Superior temporal gyrus (tissue), 1 donor: Measurements from ENCODE around the gene DDX53.

ENCODE experiments used
- DNase-seq: peaks from one replicate; pipeline ENCODE4 v3.0.0-alpha.2; 2016; ENCODE audit errors: extremely low spot score

DDX53 gene

GRCh38 chrX:22999696-23000223 is at the start of gene DDX53:
Gene DDX53, plus strand, starts transcription at chrX:22999960. Its CDS starts 98 bp downstream, at chrX:23000058.
- no peak for DNase-seq

DNA sequence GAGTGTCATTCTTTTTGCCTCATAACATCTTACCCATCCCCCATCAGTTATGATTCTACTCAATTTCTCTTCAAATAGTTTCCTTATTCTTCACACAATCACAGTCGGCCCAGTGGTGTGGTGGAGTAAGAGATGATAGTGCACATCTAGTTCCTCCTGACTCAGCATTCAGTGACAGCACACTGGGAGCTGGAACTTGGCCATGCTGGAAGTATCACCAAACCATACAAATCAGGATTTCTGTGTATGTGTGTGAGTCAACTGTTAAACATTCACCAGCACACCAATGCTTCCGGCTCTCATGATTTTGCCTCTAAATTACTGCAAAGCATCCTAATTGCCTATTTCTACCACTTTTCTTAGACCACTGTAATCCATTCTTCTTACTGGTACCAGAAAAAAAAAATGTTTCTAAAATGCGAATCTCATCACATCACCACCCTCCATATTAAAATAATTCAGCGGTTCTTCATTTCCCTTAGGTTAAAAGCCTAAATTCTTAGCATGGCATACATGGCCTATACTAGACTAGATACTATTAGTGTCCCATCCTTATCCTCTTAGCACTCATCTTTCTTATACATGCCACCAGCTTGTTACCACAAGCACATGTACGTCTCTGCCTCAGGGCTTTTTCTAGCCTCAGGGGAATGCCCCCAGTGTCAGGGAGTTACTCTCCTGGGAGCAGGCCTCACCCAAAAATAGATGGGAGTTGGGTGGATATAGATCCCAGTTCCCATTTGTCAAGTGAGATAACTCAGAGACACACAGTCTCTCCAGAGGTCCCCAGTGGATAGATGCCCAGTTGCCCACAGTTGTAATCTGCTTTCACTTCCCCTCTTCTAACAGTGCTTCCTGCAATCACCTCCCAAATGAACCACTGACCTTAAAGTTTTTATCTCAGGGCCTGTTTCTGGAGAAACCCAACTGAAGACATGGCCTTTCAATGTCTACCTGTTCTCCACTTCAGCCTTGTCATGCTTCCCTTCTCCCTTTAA is 49.2 kb upstream of the DDX53 start:
- no peak for DNase-seq

DNA sequence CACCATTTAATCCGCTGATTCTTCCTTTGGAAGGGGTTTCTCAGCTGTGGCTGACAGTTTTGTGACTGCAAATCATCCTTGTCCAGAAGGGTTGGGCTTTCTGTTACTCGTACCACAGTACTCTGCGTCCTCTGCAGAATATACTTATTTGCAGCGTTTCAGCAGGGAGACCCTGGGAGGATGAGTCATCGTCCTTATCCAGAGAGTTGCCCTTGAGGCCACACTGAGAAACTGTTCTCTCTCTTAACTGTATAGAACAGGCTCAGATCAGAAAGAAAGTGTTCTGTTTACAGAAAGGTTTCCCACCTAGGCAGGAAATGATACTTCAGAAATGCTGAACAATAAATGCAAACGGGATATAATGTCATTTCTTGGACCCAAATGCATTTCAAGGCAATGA is 47.8 kb upstream of the DDX53 start:
- no peak for DNase-seq

- DNase-seq = no peak
These were observed 41.5 kb upstream of the DDX53 start for GRCh38 chrX:22958250-22958649.

GRCh38 chrX:22959204-22959920 is 40.4 kb upstream of the DDX53 start:
- no peak for DNase-seq

DNA sequence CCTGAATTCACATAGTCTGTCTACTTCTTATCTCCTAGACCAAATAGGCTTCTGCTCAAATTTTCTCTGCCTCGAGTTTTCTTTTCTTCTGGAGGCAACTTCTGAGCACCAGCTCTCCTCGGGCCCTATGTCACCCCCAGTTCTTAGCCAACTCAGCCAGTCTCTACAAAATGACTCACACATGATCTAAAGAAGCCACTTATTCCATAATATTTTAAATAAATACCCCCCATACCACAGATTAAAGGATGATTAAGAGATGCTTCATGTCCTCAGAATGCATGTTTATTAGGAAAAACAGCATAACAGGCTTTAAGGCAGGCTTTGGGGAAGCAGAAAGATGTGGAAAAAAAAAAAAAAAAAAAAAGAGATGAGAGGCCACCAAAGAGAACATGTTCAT is 36.6 kb upstream of the DDX53 start:
- no peak for DNase-seq

DNA sequence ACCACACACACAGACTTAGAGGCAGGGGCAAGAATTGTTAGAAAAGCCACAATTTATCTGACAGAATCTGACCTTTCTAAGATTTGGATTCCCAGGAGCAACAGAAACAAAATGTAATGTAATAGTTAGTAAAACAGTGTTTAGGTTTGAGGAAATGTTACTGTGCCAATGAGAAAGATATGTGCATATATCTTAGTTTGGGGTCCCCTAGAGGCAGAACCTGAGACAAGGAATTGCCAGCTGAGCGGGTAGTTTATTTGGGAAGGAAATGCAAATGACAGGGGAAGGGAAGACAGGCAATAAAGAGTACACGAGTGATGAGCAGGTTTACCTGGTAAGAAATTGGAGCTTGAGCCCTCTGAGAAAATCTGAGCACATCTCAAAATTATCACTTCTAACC is 31.3 kb upstream of the DDX53 start:
- no peak for DNase-seq

DNA sequence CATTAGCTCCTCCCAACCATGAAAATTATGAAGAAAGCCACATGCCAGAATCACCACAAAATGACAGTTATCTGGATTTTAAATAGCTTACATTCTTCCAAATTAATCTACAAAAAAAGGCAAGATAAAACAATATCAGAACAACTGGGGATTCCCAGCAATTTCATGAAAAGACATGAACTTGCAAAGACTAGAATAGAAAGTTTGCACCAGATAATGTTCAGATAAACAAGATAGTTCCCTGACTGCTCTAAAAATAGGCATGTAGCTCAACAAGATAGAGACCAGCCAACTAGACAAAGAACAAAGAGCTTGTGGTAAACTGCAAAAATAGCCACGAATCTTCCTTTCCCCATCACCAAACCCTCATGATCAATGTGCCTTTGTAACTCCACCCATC is 30.3 kb upstream of the DDX53 start:
- DNase-seq = no peak

DNA sequence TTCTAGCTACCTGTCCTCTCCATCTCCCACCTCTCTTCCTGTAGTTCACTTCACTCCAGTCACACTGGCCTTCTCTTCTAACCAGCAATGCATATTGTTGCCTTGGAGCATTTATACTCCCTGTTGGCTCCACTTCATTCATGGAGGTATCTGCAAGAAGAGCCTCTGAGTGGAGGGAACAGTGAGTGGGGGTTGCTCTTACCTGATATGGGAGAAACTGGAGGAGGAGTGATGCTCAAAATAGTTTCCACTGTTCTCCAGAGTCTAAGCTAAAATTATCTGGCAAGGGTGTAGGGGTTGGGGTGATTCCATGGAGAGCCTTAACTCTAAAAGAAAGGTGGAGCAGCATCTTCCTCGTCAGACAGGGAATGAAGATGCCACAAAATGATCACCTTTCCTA is 28.9 kb upstream of the DDX53 start:
- DNase-seq = no peak

GRCh38 chrX:22974616-22975015 is 25.1 kb upstream of the DDX53 start:
- DNase-seq = no peak

DNA sequence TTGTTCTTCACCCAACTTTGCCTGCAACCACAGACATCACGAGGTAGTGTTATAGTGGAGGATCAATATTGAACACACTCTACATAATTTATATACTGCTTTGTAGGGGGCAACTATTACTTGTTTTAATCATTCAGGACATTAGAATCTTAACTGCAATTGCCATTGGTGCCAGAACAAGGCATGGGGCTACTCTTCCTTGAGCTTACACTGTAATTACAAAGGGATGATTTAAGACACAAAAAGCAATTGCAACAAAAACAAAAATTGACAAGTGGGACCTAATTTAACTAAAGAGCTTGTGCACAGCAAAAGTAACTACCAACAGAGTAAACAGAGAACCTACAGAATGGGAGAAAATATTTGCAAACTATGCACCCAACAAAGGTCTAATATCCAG is 24.0 kb upstream of the DDX53 start:
- DNase-seq = no peak

- DNase-seq = no peak
These were observed 13.8 kb upstream of the DDX53 start for GRCh38 chrX:22985958-22986357.

DNA sequence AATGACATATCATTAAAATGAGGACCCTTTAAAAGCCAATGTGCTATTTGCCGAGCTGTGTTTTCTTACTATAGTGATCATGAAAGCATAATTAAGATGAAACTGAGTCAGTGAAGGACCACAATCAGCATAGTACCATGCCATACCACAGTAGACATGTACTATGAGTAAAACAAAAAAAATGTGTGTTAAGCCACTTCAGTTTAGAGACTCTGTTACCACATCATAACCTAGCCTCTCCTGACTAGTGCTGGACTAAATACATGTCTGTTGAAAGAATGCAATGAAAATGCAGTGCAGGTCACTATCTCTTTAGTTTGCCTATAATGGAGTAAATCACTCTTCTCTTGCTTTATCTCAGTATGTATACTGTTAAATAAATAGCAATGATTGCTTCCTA is 12.3 kb upstream of the DDX53 start:
- no peak for DNase-seq

DNA sequence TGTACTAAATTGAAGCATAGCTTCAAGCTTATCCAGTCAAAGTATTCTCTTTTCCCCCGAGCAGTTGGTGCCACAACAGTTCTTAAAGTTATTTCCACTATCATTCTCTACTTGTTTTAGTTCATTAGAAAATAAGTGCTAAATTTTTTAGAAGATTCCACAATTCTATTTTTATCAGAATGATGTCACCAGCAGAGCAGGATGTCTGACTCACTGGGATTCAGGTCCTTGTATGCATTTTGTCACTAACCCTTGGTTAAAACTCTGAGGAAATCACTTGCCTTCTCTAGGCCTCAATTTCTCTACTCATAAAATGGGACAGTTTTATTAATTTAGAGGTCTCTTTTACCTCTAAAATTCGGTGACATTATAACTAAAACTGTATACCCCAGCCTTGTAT is 3.4 kb downstream of the DDX53 start:
- DNase-seq = no peak

DNA sequence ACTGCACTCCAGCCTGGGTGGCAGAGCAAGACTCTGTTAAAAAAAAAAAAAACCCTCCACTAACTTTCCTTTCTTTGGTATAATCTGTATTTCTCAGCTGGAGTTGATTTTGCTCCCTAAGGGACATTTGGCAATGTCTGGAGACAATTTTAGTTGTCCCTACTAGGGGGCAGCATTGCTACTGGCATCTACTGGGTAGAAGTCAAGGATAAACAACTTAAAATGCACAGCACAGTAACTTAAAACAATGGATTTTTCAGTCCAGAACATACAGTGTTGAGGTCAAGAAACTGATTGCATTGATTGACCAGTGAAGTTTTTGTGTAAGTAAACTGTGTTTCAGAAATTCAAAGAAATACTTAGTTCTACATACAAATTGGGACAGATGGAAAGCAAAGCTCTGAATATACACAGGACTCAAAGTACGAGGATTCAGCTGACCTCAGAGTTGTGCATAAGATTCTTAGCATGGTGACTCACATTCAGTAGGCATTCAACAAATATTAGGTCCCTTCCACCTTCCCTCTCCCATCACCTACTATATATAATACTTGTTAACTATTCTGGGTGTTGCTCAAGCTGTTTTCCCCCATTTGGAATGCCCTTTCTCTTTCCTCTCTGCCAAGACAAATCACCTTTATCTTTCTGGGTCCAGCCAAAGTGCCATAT is 8.8 kb downstream of the DDX53 start:
- peak; percentile 40 for DNase-seq

GRCh38 chrX:23012162-23012561 is 12.4 kb downstream of the DDX53 start:
- DNase-seq = no peak

- DNase-seq = no peak
These were observed 12.9 kb downstream of the DDX53 start for GRCh38 chrX:23012636-23013035.

GRCh38 chrX:23013366-23013765 is 13.6 kb downstream of the DDX53 start:
- DNase-seq = no peak

- no peak for DNase-seq
These were observed 31.8 kb downstream of the DDX53 start for GRCh38 chrX:23031600-23031999.

DNA sequence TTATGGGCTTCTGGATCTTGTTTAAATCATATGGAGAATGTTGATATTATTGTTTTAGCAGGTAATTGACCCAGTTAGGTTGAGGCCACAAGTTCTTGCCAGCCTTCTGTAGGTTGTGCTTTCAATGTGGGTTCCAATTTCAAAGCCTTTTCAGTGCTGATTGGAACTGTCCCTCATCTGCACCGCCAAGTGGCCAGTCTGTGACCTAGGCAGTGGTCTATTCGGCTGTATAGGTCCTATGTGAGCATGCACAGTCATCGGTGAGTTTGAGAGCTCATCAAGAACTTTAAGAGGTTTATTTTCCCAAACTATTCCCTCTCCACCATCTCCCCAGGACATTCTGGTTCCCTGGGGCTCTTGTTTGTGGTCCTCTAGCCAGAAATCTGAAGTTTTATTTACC is 35.7 kb downstream of the DDX53 start:
- no peak for DNase-seq

- no peak for DNase-seq
These were observed 46.7 kb downstream of the DDX53 start for GRCh38 chrX:23046443-23046842.
